HepG2 (cell line): Measurements from ENCODE around the gene PTH2. TPM values are rescaled to one million over a fixed set of nuclear protein-coding genes. Genes with fewer than 3 reads are reported as not detected.
A peak's percentile ranks its signal among the peaks of the same experiment; 100 is the strongest.

ENCODE experiments used
- AGO2 ChIP-seq: fragments of 200-400 bp; formaldehyde crosslinking; optimal IDR thresholded peaks from 2 replicates; pipeline ENCODE3; 2017; ENCODE audit warnings: mild to moderate bottlenecking, low read depth, low read length, moderate library complexity
- ARID5B ChIP-seq: IDR thresholded peaks from 2 replicates; pipeline ENCODE4 v1.4.0; 2020; ENCODE audit warnings: mild to moderate bottlenecking, missing genetic modification reagents
- ATF3 ChIP-seq: sonication (generic); formaldehyde crosslinking; IDR thresholded peaks from 2 replicates; pipeline ENCODE4 v1.4.0; 2020; ENCODE audit warnings: missing genetic modification reagents
- BORCS8-MEF2B ChIP-seq: sonication (generic); formaldehyde crosslinking; IDR thresholded peaks from 2 replicates; pipeline ENCODE4 v1.8.0; 2022; ENCODE audit warnings: mild to moderate bottlenecking, missing genetic modification reagents
- DBP ChIP-seq: sonication (generic); formaldehyde crosslinking; IDR thresholded peaks from 2 replicates; pipeline ENCODE4 v1.4.0; 2020; ENCODE audit warnings: missing genetic modification reagents; ENCODE audit errors: not compliant biosample characterization
- HNRNPK ChIP-seq: fragments of 200-400 bp; formaldehyde crosslinking; IDR thresholded peaks from 2 replicates; pipeline ENCODE4 v1.6.1; 2018; ENCODE audit warnings: low read length, low read depth, moderate library complexity, mild to moderate bottlenecking; ENCODE audit not compliant: poor library complexity, severe bottlenecking
- KMT2A ChIP-seq: sonication (generic); formaldehyde crosslinking; IDR thresholded peaks from 2 replicates; pipeline ENCODE4 v1.4.0; 2020; ENCODE audit warnings: missing genetic modification reagents
- MIXL1 ChIP-seq: IDR thresholded peaks from 2 replicates; pipeline ENCODE4 v1.6.1; 2016
- MLX ChIP-seq: IDR thresholded peaks from 2 replicates; pipeline ENCODE4 v1.6.1; 2016
- SALL1 ChIP-seq: sonication (generic); formaldehyde crosslinking; IDR thresholded peaks from 2 replicates; pipeline ENCODE4 v1.8.0; 2022; ENCODE audit warnings: mild to moderate bottlenecking, missing genetic modification reagents
- SATB2 ChIP-seq: sonication (generic); formaldehyde crosslinking; IDR thresholded peaks from 2 replicates; pipeline ENCODE4 v1.5.0; 2020; ENCODE audit warnings: missing genetic modification reagents
- TOE1 ChIP-seq: sonication (generic); formaldehyde crosslinking; IDR thresholded peaks from 2 replicates; pipeline ENCODE4 v1.4.0; 2020; ENCODE audit warnings: mild to moderate bottlenecking, missing genetic modification reagents
- ZFP36L2 ChIP-seq: sonication (generic); formaldehyde crosslinking; IDR thresholded peaks from 2 replicates; pipeline ENCODE4 v1.4.0; 2020; ENCODE audit warnings: missing genetic modification reagents
- ZFP90 ChIP-seq: sonication (generic); formaldehyde crosslinking; IDR thresholded peaks from 2 replicates; pipeline ENCODE4 v1.8.0; 2022; ENCODE audit warnings: missing genetic modification reagents, mild to moderate bottlenecking, inconsistent platforms, borderline replicate concordance
- ZFYVE20 ChIP-seq: sonication (generic); formaldehyde crosslinking; IDR thresholded peaks from 2 replicates; pipeline ENCODE4 v1.8.0; 2023; ENCODE audit warnings: low read depth, mild to moderate bottlenecking, moderate library complexity, missing genetic modification reagents, borderline replicate concordance
- ZMYM4 ChIP-seq: sonication (generic); formaldehyde crosslinking; IDR thresholded peaks from 2 replicates; pipeline ENCODE4 v1.8.1; 2023; ENCODE audit warnings: mild to moderate bottlenecking, missing genetic modification reagents
- ZNF264 ChIP-seq: sonication (generic); formaldehyde crosslinking; IDR thresholded peaks from 2 replicates; pipeline ENCODE4 v1.4.0; 2020; ENCODE audit warnings: missing genetic modification reagents
- ZNF329 ChIP-seq: sonication (generic); formaldehyde crosslinking; IDR thresholded peaks from 2 replicates; pipeline ENCODE4 v1.9.0; 2021; ENCODE audit warnings: low read depth, mild to moderate bottlenecking, missing genetic modification reagents
- ZNF33A ChIP-seq: sonication (generic); formaldehyde crosslinking; IDR thresholded peaks from 2 replicates; pipeline ENCODE4 v1.5.1; 2020; ENCODE audit warnings: missing genetic modification reagents, mild to moderate bottlenecking, moderate library complexity, borderline replicate concordance
- ZNF639 ChIP-seq: conservative IDR thresholded peaks from 2 replicates; pipeline ENCODE4 v1.6.1; 2018; ENCODE audit warnings: missing genetic modification reagents
- ZNF839 ChIP-seq: sonication (generic); formaldehyde crosslinking; IDR thresholded peaks from 2 replicates; pipeline ENCODE4 v1.4.0; 2020; ENCODE audit warnings: missing genetic modification reagents, mild to moderate bottlenecking, borderline replicate concordance
- ZZZ3 ChIP-seq: sonication (generic); formaldehyde crosslinking; IDR thresholded peaks from 2 replicates; pipeline ENCODE4 v1.4.0; 2020; ENCODE audit warnings: missing genetic modification reagents, mild to moderate bottlenecking, borderline replicate concordance
- polyA plus RNA-seq, 8 experiments: library from polyadenylated mRNA; depleted of rRNA in 3 of 8; stranded (reverse) in 7 of 8; unstranded in 1 of 8; fragments of >200 nt; fragmentation: Illumina TruSeq in 4 of 8; extraction: Trizol in 4 of 8; gene quantifications; 2 replicates each; pipeline versions ENCODE4 v1.2.1 to v1.2.3, GENCODE V29; 2011 to 2016; ENCODE audit warnings: low read depth in 4 of 8, missing spikeins in 1 of 8, mixed read lengths in 1 of 8; ENCODE audit not compliant: insufficient read depth in 1 of 8
- total RNA-seq, 5 experiments: library from RNA; depleted of rRNA; stranded (reverse); fragments of >200 nt; fragmentation: Illumina TruSeq; extraction: Trizol; gene quantifications; 2 replicates each; pipeline ENCODE4 v1.2.3, GENCODE V29; 2016; ENCODE audit warnings: low read depth in 1 of 5

PTH2 gene
- total and polyA plus RNA-seq, 2 of the 13 experiments (the other 11 are each of a cell fraction or from before 2014, with no cell fraction given): not detected

- TF ChIP-seq TOE1 (0 out of 2 replicates have a peak, but pooled peaks have one; percentile 75), HNRNPK (peak; percentile 50), ZNF33A (no peak), MIXL1 (CRISPR knock-in tag) (0 out of 2 replicates have a peak, but pooled peaks have one; percentile 26), ZMYM4 (CRISPR knock-in tag) (peak; percentile 69; the same call in 1 of the 2 replicates), DBP (no peak), ZNF264 (CRISPR knock-in tag) (peak; percentile 48; the same call in 1 of the 2 replicates), KMT2A (0 out of 2 replicates have a peak, but pooled peaks have one; percentile 6), ZNF639 (CRISPR knock-in tag) (peak; percentile 67; the same call in 1 of the 2 replicates), BORCS8-MEF2B (CRISPR knock-in tag) (no peak), ZZZ3 (no peak; the same call in 1 of the 2 replicates), ZFP36L2 (CRISPR knock-in tag) (0 out of 2 replicates have a peak, but pooled peaks have one; percentile 76), MLX (CRISPR knock-in tag) (0 out of 2 replicates have a peak, but pooled peaks have one; percentile 28), AGO2 (peak; percentile 76), SATB2 (CRISPR knock-in tag) (peak; percentile 15; the same call in 1 of the 2 replicates), SALL1 (CRISPR knock-in tag) (peak; percentile 62; the same call in 1 of the 2 replicates), ZNF839 (0 out of 2 replicates have a peak, but pooled peaks have one; percentile 11), ZFP90 (CRISPR knock-in tag) (peak; percentile 34; the same call in 1 of the 2 replicates), ARID5B (CRISPR knock-in tag) (no peak), ATF3 (CRISPR knock-in tag) (no peak), ZFYVE20 (CRISPR knock-in tag) (0 out of 2 replicates have a peak, but pooled peaks have one; percentile 44), ZNF329 (no peak; the same call in 1 of the 2 replicates)
Observed at GRCh38 chr19:49453013-49453756, 29.9 kb upstream of the PTH2 start, which contains the start of gene ALDH16A1 (continued).
